GM23338 (cell line): ENCODE results near the gene KRTDAP. TPM values are rescaled to one million over a fixed set of nuclear protein-coding genes. Genes with fewer than 3 reads are reported as not detected.

Experiments used
- ATAC-seq: fragments of 200-7000 bp; cut with Tn5 transposase; 3 replicates; pipeline ENCODE4 v1.9.1; 2020
- DNase-seq: peaks from one replicate; pipeline ENCODE4 v3.0.0-alpha.2; 2015; ENCODE audit warnings: low spot score
- H2AFZ ChIP-seq: fragments of 200-600 bp; sonication (generic); 2 replicates; pipeline ENCODE4 v1.8.0; 2016; ENCODE audit warnings: antibody characterized with exemption, mild to moderate bottlenecking, moderate library complexity
- H3F3A ChIP-seq: fragments of 200-600 bp; sonication (generic); replicated peaks from 2 replicates; pipeline ENCODE4 v1.8.0; 2017; ENCODE audit warnings: antibody characterized with exemption, mixed run types, low read depth
- H3K27ac ChIP-seq: fragments of 200-600 bp; sonication (generic); 2 replicates; pipeline ENCODE4 v1.6.1; 2016; ENCODE audit warnings: low read depth
- H3K27me3 ChIP-seq: fragments of 200-600 bp; sonication (generic); 2 replicates; pipeline ENCODE4 v1.8.0; 2016; ENCODE audit warnings: mild to moderate bottlenecking, mixed run types, moderate library complexity; ENCODE audit not compliant: insufficient read depth
- H3K36me3 ChIP-seq: fragments of 200-600 bp; sonication (generic); 2 replicates; pipeline ENCODE4 v1.8.0; 2016; ENCODE audit warnings: mild to moderate bottlenecking; ENCODE audit not compliant: insufficient read depth
- H3K4me1 ChIP-seq: fragments of 200-600 bp; sonication (generic); 2 replicates; pipeline ENCODE4 v1.8.0; 2016; ENCODE audit warnings: mild to moderate bottlenecking, moderate library complexity; ENCODE audit not compliant: insufficient read depth
- H3K4me2 ChIP-seq: fragments of 200-600 bp; sonication (generic); 2 replicates; pipeline ENCODE4 v1.7.1; 2017; ENCODE audit warnings: mixed run types
- H3K4me3 ChIP-seq: fragments of 200-600 bp; sonication (generic); 2 replicates; pipeline ENCODE4 v1.6.1; 2016; ENCODE audit warnings: mixed run types
- H3K79me2 ChIP-seq: fragments of 200-600 bp; sonication (generic); replicated peaks from 2 replicates; pipeline ENCODE4 v1.8.0; 2017; ENCODE audit warnings: mild to moderate bottlenecking; ENCODE audit not compliant: insufficient read depth
- H3K9me2 ChIP-seq: fragments of 200-600 bp; sonication (generic); 2 replicates; pipeline ENCODE4 v1.8.0; 2017; ENCODE audit not compliant: insufficient read depth
- H4K20me1 ChIP-seq: fragments of 200-600 bp; sonication (generic); replicated peaks from 2 replicates; pipeline ENCODE4 v1.8.0; 2017; ENCODE audit warnings: mild to moderate bottlenecking; ENCODE audit not compliant: insufficient read depth
- H3K27ac Mint-ChIP-seq: 2 replicates; pipeline ENCODE4 v1.8.0; 2020; ENCODE audit warnings: inconsistent platforms, mild to moderate bottlenecking, moderate library complexity, mixed read lengths
- H3K27me3 Mint-ChIP-seq: 3 replicates; pipeline ENCODE4 v1.8.0; 2022; ENCODE audit warnings: low read depth, mild to moderate bottlenecking, moderate library complexity, mixed read lengths, inconsistent platforms; ENCODE audit not compliant: insufficient read depth, poor library complexity
- H3K36me3 Mint-ChIP-seq: 3 replicates; pipeline ENCODE4 v1.8.0; 2021; ENCODE audit warnings: low read depth, mild to moderate bottlenecking, inconsistent platforms, moderate library complexity, mixed read lengths
- H3K4me1 Mint-ChIP-seq: 3 replicates; pipeline ENCODE4 v1.8.0; 2020; ENCODE audit warnings: mild to moderate bottlenecking, inconsistent platforms, mixed read lengths
- H3K4me3 Mint-ChIP-seq: 3 replicates; pipeline ENCODE4 v1.8.0; 2021; ENCODE audit warnings: moderate library complexity, mild to moderate bottlenecking, inconsistent platforms, mixed read lengths
- H3K9me3 Mint-ChIP-seq: 3 replicates; pipeline ENCODE4 v1.8.0; 2020; ENCODE audit warnings: moderate library complexity, mild to moderate bottlenecking, inconsistent platforms, mixed read lengths
- EZH2 ChIP-seq: fragments of 200-600 bp; sonication (generic); IDR thresholded peaks from one replicate; pipeline ENCODE4 v1.8.0; 2017; ENCODE audit warnings: antibody characterized with exemption, mild to moderate bottlenecking, low read depth; ENCODE audit not compliant: unreplicated experiment
- EZH2phosphoT487 ChIP-seq: fragments of 200-600 bp; sonication (generic); IDR thresholded peaks from one replicate; pipeline ENCODE4 v1.8.1; 2018; ENCODE audit warnings: antibody characterized with exemption; ENCODE audit not compliant: unreplicated experiment
- ZNF114 ChIP-seq: fragments of 250-450 bp; sonication (Bioruptor Pico); IDR thresholded peaks from 2 replicates; pipeline ENCODE4 v1.5.0; 2020; ENCODE audit warnings: mild to moderate bottlenecking, moderate library complexity
- polyA plus RNA-seq: library from polyadenylated mRNA; unstranded; fragments of >200 nt; fragmentation: Nextera tagmentation; extraction: Ambion mirVana; gene quantifications from 2 replicates; pipeline ENCODE4 v1.2.1, GENCODE V29; 2016
- total RNA-seq: library from RNA; depleted of rRNA; stranded (reverse); fragments of >200 nt; shearing (Covaris generic); gene quantifications from 2 replicates; pipeline ENCODE4 v1.2.3, GENCODE V29; 2014
- TF ChIP-seq, protein P1 (sequence below): fragments of 250-450 bp; sonication (Bioruptor Pico); IDR thresholded peaks from 2 replicates; pipeline ENCODE4 v1.5.0; 2020; ENCODE audit warnings: mild to moderate bottlenecking, moderate library complexity

KRTDAP gene
- total and polyA plus RNA-seq, 2 experiments from 2014 or later = 2.7 TPM; not detected in 1

GRCh38 chr19:35459414-35460082, 30.7 kb downstream of the KRTDAP start:
- no peaks in the 10 kb centered on the region for H4K20me1 ChIP-seq
- H3K4me1 Mint-ChIP-seq = peaks cover 3% of the 10 kb centered on the region
- DNase-seq = no peak

More at GRCh38 chr19:35459414-35460082, 30.7 kb downstream of the KRTDAP start:
- H3K9me2 ChIP-seq = no peaks in the 10 kb centered on the region
- H3K4me1 ChIP-seq = no peaks in the 10 kb centered on the region
- Mint-ChIP-seq H3K9me3 (no peaks in the 10 kb centered on the region), H3K27ac (no peak overlapping the region), H3K36me3 (no peaks in the 10 kb centered on the region), H3K27me3 (peaks cover 7% of the 10 kb centered on the region), H3K4me3 (no peak overlapping the region)
- no peak overlapping the region for H2AFZ ChIP-seq
- no peaks in the 10 kb centered on the region for H3F3A ChIP-seq
- no peak overlapping the region for H3K27ac ChIP-seq
- TF ChIP-seq, protein P1, sequence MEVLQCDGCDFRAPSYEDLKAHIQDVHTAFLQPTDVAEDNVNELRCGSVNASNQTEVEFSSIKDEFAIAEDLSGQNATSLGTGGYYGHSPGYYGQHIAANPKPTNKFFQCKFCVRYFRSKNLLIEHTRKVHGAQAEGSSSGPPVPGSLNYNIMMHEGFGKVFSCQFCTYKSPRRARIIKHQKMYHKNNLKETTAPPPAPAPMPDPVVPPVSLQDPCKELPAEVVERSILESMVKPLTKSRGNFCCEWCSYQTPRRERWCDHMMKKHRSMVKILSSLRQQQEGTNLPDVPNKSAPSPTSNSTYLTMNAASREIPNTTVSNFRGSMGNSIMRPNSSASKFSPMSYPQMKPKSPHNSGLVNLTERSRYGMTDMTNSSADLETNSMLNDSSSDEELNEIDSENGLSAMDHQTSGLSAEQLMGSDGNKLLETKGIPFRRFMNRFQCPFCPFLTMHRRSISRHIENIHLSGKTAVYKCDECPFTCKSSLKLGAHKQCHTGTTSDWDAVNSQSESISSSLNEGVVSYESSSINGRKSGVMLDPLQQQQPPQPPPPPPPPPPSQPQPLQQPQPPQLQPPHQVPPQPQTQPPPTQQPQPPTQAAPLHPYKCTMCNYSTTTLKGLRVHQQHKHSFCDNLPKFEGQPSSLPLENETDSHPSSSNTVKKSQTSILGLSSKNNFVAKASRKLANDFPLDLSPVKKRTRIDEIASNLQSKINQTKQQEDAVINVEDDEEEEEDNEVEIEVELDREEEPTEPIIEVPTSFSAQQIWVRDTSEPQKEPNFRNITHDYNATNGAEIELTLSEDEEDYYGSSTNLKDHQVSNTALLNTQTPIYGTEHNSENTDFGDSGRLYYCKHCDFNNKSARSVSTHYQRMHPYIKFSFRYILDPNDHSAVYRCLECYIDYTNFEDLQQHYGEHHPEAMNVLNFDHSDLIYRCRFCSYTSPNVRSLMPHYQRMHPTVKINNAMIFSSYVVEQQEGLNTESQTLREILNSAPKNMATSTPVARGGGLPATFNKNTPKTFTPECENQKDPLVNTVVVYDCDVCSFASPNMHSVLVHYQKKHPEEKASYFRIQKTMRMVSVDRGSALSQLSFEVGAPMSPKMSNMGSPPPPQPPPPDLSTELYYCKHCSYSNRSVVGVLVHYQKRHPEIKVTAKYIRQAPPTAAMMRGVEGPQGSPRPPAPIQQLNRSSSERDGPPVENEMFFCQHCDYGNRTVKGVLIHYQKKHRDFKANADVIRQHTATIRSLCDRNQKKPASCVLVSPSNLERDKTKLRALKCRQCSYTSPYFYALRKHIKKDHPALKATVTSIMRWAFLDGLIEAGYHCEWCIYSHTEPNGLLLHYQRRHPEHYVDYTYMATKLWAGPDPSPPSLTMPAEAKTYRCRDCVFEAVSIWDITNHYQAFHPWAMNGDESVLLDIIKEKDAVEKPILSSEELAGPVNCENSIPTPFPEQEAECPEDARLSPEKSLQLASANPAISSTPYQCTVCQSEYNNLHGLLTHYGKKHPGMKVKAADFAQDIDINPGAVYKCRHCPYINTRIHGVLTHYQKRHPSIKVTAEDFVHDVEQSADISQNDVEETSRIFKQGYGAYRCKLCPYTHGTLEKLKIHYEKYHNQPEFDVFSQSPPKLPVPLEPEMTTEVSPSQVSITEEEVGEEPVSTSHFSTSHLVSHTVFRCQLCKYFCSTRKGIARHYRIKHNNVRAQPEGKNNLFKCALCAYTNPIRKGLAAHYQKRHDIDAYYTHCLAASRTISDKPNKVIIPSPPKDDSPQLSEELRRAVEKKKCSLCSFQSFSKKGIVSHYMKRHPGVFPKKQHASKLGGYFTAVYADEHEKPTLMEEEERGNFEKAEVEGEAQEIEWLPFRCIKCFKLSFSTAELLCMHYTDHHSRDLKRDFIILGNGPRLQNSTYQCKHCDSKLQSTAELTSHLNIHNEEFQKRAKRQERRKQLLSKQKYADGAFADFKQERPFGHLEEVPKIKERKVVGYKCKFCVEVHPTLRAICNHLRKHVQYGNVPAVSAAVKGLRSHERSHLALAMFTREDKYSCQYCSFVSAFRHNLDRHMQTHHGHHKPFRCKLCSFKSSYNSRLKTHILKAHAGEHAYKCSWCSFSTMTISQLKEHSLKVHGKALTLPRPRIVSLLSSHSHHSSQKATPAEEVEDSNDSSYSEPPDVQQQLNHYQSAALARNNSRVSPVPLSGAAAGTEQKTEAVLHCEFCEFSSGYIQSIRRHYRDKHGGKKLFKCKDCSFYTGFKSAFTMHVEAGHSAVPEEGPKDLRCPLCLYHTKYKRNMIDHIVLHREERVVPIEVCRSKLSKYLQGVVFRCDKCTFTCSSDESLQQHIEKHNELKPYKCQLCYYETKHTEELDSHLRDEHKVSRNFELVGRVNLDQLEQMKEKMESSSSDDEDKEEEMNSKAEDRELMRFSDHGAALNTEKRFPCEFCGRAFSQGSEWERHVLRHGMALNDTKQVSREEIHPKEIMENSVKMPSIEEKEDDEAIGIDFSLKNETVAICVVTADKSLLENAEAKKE = no peak
- TF ChIP-seq EZH2 (no peak), EZH2phosphoT487 (no peak), ZNF114 (CRISPR knock-in tag) (no peak)
- H3K27me3 ChIP-seq = no peaks in the 10 kb centered on the region
- ATAC-seq = no peak
- H3K36me3 ChIP-seq = no peaks in the 10 kb centered on the region
- no peak overlapping the region for H3K4me3 ChIP-seq
- no peaks in the 10 kb centered on the region for H3K79me2 ChIP-seq
- H3K4me2 ChIP-seq = no peak overlapping the region
